ENCODE results near the gene PLEKHG7. TPM values are rescaled to one million over a fixed set of nuclear protein-coding genes. Genes with fewer than 3 reads are reported as not detected.

Gene PLEKHG7
- total and polyA plus RNA-seq, 2 donors (not counting 1 experiment from before 2014, with no cell fraction given), result 7.5 to 23.2 TPM

DNA sequence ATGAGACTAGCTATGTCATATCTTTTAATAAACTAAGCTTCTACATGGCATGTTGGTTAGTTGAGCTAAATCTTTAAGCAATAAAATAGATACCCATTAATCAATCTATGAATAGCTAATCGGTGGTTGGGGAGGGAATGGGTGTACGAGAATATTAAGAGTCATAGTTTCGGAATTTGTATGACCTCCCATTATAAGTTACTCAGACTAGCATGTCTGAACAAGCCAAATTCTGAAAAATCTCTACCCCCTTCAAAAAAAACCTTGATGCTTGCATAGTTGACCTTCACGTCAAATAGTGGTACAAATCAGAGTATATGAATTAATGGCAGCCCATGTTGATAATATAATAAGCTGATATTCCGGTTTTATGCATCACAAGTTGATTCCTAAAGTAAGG lies 60.0 kb downstream of the PLEKHG7 start:
- H3K4me2 ChIP-seq (replicated peaks; ENCODE audit: low read depth, low read length, poor library complexity, severe bottlenecking), result no peak overlapping the region
- H3K9ac ChIP-seq (ENCODE audit: low read length), result no peak overlapping the region
- no peaks in the 10 kb centered on the region for H3K36me3 ChIP-seq (replicated peaks in 1 of 2; ENCODE audit: control extremely low read depth in 1 of 2, control insufficient read depth in 1 of 2, extremely low read depth in 1 of 2, insufficient read depth in 2 of 2, low read length in 1 of 2)
- H4K20me1 ChIP-seq (ENCODE audit: control insufficient read depth, insufficient read depth, low read length, poor library complexity, severe bottlenecking), result no peaks in the 10 kb centered on the region
- no peak for ATAC-seq (ENCODE audit: low read depth)
- CTCF ChIA-PET, result no interaction called here
- no peak overlapping the region for H3K27ac Mint-ChIP-seq
- DNase-seq, result no peak
- no peak for TF ChIP-seq EZH2 (IDR thresholded peaks at IDR 0.05; ENCODE audit: borderline replicate concordance, insufficient read depth, low read depth, low read length, poor library complexity, severe bottlenecking)
- TF ChIP-seq, protein P1, sequence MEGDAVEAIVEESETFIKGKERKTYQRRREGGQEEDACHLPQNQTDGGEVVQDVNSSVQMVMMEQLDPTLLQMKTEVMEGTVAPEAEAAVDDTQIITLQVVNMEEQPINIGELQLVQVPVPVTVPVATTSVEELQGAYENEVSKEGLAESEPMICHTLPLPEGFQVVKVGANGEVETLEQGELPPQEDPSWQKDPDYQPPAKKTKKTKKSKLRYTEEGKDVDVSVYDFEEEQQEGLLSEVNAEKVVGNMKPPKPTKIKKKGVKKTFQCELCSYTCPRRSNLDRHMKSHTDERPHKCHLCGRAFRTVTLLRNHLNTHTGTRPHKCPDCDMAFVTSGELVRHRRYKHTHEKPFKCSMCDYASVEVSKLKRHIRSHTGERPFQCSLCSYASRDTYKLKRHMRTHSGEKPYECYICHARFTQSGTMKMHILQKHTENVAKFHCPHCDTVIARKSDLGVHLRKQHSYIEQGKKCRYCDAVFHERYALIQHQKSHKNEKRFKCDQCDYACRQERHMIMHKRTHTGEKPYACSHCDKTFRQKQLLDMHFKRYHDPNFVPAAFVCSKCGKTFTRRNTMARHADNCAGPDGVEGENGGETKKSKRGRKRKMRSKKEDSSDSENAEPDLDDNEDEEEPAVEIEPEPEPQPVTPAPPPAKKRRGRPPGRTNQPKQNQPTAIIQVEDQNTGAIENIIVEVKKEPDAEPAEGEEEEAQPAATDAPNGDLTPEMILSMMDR (IDR thresholded peaks at IDR 0.05), result no peak
- H3K27ac ChIP-seq (ENCODE audit: low read length in 2 of 2), result no peak overlapping the region
- peaks cover 0 to 1% (median 0%) of the 10 kb centered on the region in 3 donors for H3K9me3 ChIP-seq (ENCODE audit: control extremely low read depth in 1 of 3, control insufficient read depth in 2 of 3, insufficient read depth in 1 of 3, low read length in 2 of 3)
- peaks cover 14% of the 10 kb centered on the region for H3K4me1 Mint-ChIP-seq
- no peaks in the 10 kb centered on the region for H3K79me2 ChIP-seq (ENCODE audit: control insufficient read depth, insufficient read depth, low read length)
- intact Hi-C loops (cut with micrococcal nuclease), result no loop called here
- no peak overlapping the region for H2AFZ ChIP-seq (ENCODE audit: insufficient read depth, low read depth, low read length, poor library complexity, severe bottlenecking)
- POLR2A ChIA-PET, result no interaction called here
- no peaks in the 10 kb centered on the region for H3K27me3 Mint-ChIP-seq
- no peaks in the 10 kb centered on the region for H3K27me3 ChIP-seq (replicated peaks in 1 of 4; ENCODE audit: control extremely low read depth in 1 of 4, control insufficient read depth in 3 of 4, insufficient read depth in 4 of 4, low read length in 3 of 4)
- peaks cover 3 to 6% of the 10 kb centered on the region in 2 donors for H3K4me1 ChIP-seq (ENCODE audit: control insufficient read depth in 2 of 2, insufficient read depth in 2 of 2, low read length in 2 of 2)
- H3K9me3 Mint-ChIP-seq (ENCODE audit: insufficient read depth), result no peaks in the 10 kb centered on the region
- WGBS (ENCODE audit: insufficient coverage), result no CpG with 5 or more reads among the region's 5 CpGs
- H3K4me3 Mint-ChIP-seq, result no peak overlapping the region
- no peak overlapping the region for H3K4me3 ChIP-seq (ENCODE audit: control extremely low read depth in 1 of 5, extremely low read depth in 1 of 5, insufficient read depth in 1 of 5, low read depth in 2 of 5, low read length in 4 of 5)

GRCh38 chr12:92764831-92765230 lies 62.0 kb downstream of the PLEKHG7 start:
- 100% methylated on average over 2 of the region's 5 CpGs for WGBS (ENCODE audit: insufficient coverage)
- Histone ChIP-seq H3K9ac (ENCODE audit: low read length) (no peak overlapping the region), H4K20me1 (ENCODE audit: control insufficient read depth, insufficient read depth, low read length, poor library complexity, severe bottlenecking) (no peaks in the 10 kb centered on the region), H3K27ac (ENCODE audit: low read length in 2 of 2) (no peak overlapping the region), H3K4me1 (ENCODE audit: control insufficient read depth in 2 of 2, insufficient read depth in 2 of 2, low read length in 2 of 2) (peaks cover 13% of the 10 kb centered on the region in 2 donors), H3K27me3 (replicated peaks in 1 of 4; ENCODE audit: control extremely low read depth in 1 of 4, control insufficient read depth in 3 of 4, insufficient read depth in 4 of 4, low read length in 3 of 4) (no peaks in the 10 kb centered on the region), H2AFZ (ENCODE audit: insufficient read depth, low read depth, low read length, poor library complexity, severe bottlenecking) (no peak overlapping the region), H3K79me2 (ENCODE audit: control insufficient read depth, insufficient read depth, low read length) (no peaks in the 10 kb centered on the region), H3K36me3 (replicated peaks in 1 of 2; ENCODE audit: control extremely low read depth in 1 of 2, control insufficient read depth in 1 of 2, extremely low read depth in 1 of 2, insufficient read depth in 2 of 2, low read length in 1 of 2) (no peaks in the 10 kb centered on the region), H3K4me2 (replicated peaks; ENCODE audit: low read depth, low read length, poor library complexity, severe bottlenecking) (no peak overlapping the region), H3K4me3 (ENCODE audit: control extremely low read depth in 1 of 5, extremely low read depth in 1 of 5, insufficient read depth in 1 of 5, low read depth in 2 of 5, low read length in 4 of 5) (no peak overlapping the region), H3K9me3 (ENCODE audit: control extremely low read depth in 1 of 3, control insufficient read depth in 2 of 3, insufficient read depth in 1 of 3, low read length in 2 of 3) (peaks cover 0 to 4% (median 0%) of the 10 kb centered on the region in 3 donors)
- H3K4me3 Mint-ChIP-seq, result no peak overlapping the region
- no peak for TF ChIP-seq EZH2 (IDR thresholded peaks at IDR 0.05; ENCODE audit: borderline replicate concordance, insufficient read depth, low read depth, low read length, poor library complexity, severe bottlenecking)
- TF ChIP-seq, protein P1 (IDR thresholded peaks at IDR 0.05), result no peak
- intact Hi-C loops (cut with micrococcal nuclease), result no loop called here
- no peaks in the 10 kb centered on the region for H3K9me3 Mint-ChIP-seq (ENCODE audit: insufficient read depth)
- POLR2A ChIA-PET, result interaction anchor here (0.6 kb wide), 1 partner anchor 690 kb away, joined by 7 read pairs; no protein-coding TSS in a partner anchor
- H3K27ac Mint-ChIP-seq, result no peak overlapping the region
- no peaks in the 10 kb centered on the region for H3K27me3 Mint-ChIP-seq
- ATAC-seq (ENCODE audit: low read depth) (no peak), DNase-seq (no peak)
- H3K4me1 Mint-ChIP-seq, result peaks cover 24% of the 10 kb centered on the region
- CTCF ChIA-PET, result interaction anchor here (0.7 kb wide), 1 partner anchor 60 kb away, joined by 3 read pairs; no protein-coding TSS in a partner anchor

Measured in B cell (primary cell).